CD4-positive, CD25-positive, alpha-beta regulatory T cell (primary cell): ENCODE measurements around the gene ZNF586. TPM values are rescaled to one million over a fixed set of nuclear protein-coding genes. Genes with fewer than 3 reads are reported as not detected.
"Not testable (repeated sequence)": the region's sequence is repeated elsewhere in the genome, so short reads cannot be mapped to it uniquely, and the experiment has no call there.

Experiments used
- ATAC-seq, 2 donors: fragments of 150-1000 bp; cut with Tn5 transposase; one replicate each; pipeline ENCODE4 v1.10.0; 2021; ENCODE audit warnings: low read depth in 2 of 2, moderate number of reproducible peaks in 2 of 2, moderate library complexity in 1 of 2
- DNase-seq, 3 donors: peaks; one replicate each; pipeline versions ENCODE4 v3.0.0 to v3.0.0-alpha.2; 2012 to 2022; ENCODE audit warnings: mixed read lengths in 1 of 3
- H3K27ac ChIP-seq: one replicate; pipeline ENCODE4 v1.7.0; 2013; ENCODE audit warnings: mild to moderate bottlenecking, low read length; ENCODE audit not compliant: insufficient read depth, poor library complexity, severe bottlenecking
- H3K27me3 ChIP-seq: one replicate; pipeline ENCODE4 v1.7.0; 2013; ENCODE audit warnings: low read length; ENCODE audit not compliant: control insufficient read depth, insufficient read depth
- H3K36me3 ChIP-seq: one replicate; pipeline ENCODE4 v1.7.0; 2013; ENCODE audit warnings: mild to moderate bottlenecking, low read length, moderate library complexity; ENCODE audit not compliant: control insufficient read depth, insufficient read depth
- H3K4me1 ChIP-seq: 2 replicates; pipeline ENCODE4 v1.7.0; 2013; ENCODE audit warnings: mild to moderate bottlenecking, low read length; ENCODE audit not compliant: insufficient read depth, control insufficient read depth, poor library complexity, severe bottlenecking
- H3K4me3 ChIP-seq: one replicate; pipeline ENCODE4 v1.7.0; 2013; ENCODE audit warnings: low read depth, mild to moderate bottlenecking, low read length, moderate library complexity
- H3K9me3 ChIP-seq, 2 experiments: 1 replicate in 1 of 2; 2 replicates in 1 of 2; pipeline ENCODE4 v1.7.0; 2013; ENCODE audit warnings: low read length in 2 of 2, mild to moderate bottlenecking in 1 of 2, moderate library complexity in 1 of 2; ENCODE audit not compliant: control insufficient read depth in 2 of 2
- H3K27ac Mint-ChIP-seq, 3 donors: one replicate each; pipeline ENCODE4 v1.8.0; 2020 to 2022; ENCODE audit warnings: mild to moderate bottlenecking in 3 of 3, mixed read lengths in 3 of 3, moderate library complexity in 2 of 3
- H3K27me3 Mint-ChIP-seq: one replicate; pipeline ENCODE4 v1.8.0; 2022; ENCODE audit warnings: mild to moderate bottlenecking, mixed read lengths
- H3K36me3 Mint-ChIP-seq: one replicate; pipeline ENCODE4 v1.8.0; 2020; ENCODE audit warnings: mixed read lengths
- H3K4me1 Mint-ChIP-seq, 4 donors: one replicate each; pipeline ENCODE4 v1.8.0; 2020 to 2022; ENCODE audit warnings: mixed read lengths in 4 of 4, mild to moderate bottlenecking in 1 of 4
- H3K4me3 Mint-ChIP-seq, 4 donors: one replicate each; pipeline ENCODE4 v1.8.0; 2020 to 2022; ENCODE audit warnings: mild to moderate bottlenecking in 4 of 4, mixed read lengths in 4 of 4, moderate library complexity in 3 of 4
- H3K9me3 Mint-ChIP-seq, 7 donors: one replicate each; pipeline ENCODE4 v1.8.0; 2020 to 2022; ENCODE audit warnings: mixed read lengths in 7 of 7, mild to moderate bottlenecking in 3 of 7, moderate library complexity in 2 of 7
- polyA plus RNA-seq, 4 donors: library from polyadenylated mRNA; unstranded; fragments of 300-500 nt; fragmentation: Illumina TruSeq; gene quantifications; one replicate each; pipeline ENCODE4 v1.2.3, GENCODE V29; 2021
- total RNA-seq: library from RNA; stranded (reverse); gene quantifications from one replicate; pipeline ENCODE4 v1.2.3, GENCODE V29; 2022

ZNF586 gene
- total and polyA plus RNA-seq, 5 donors from 2014 or later = 18.7 to 39.4 (median 31.9) TPM

- no peak overlapping the region for H3K27ac ChIP-seq
- peak in 1 of 3 donors; percentile 16 for DNase-seq
- H3K4me1 Mint-ChIP-seq = peaks cover 12 to 56% (median 31%) of the 10 kb centered on the region in 4 donors
- H3K4me3 Mint-ChIP-seq = peak overlapping the region; percentile 10 to 99 (median 66)
- H3K36me3 ChIP-seq = peaks cover 33% of the 10 kb centered on the region
- no peaks in the 10 kb centered on the region for H3K27me3 Mint-ChIP-seq
- H3K9me3 Mint-ChIP-seq = peaks cover 0 to 6% (median 0%) of the 10 kb centered on the region in 7 donors
- ATAC-seq = no peak
- no peaks in the 10 kb centered on the region for H3K9me3 ChIP-seq
- peak overlapping the region in 1 of 3 donors; percentile 16 for H3K27ac Mint-ChIP-seq
- no peak overlapping the region for H3K4me3 ChIP-seq
- peaks cover 28% of the 10 kb centered on the region for H3K36me3 Mint-ChIP-seq
- no peaks in the 10 kb centered on the region for H3K27me3 ChIP-seq
- peaks cover 29% of the 10 kb centered on the region for H3K4me1 ChIP-seq
These were observed 42.8 kb downstream of the ZNF586 start for GRCh38 chr19:57812226-57812625.

- H3K4me3 ChIP-seq, H3K27me3 Mint-ChIP-seq, H3K9me3 ChIP-seq, DNase-seq, H3K27me3 ChIP-seq, H3K9me3 Mint-ChIP-seq, H3K27ac ChIP-seq, ATAC-seq: not testable (repeated sequence)
- H3K4me1 ChIP-seq = peaks cover 29% of the 10 kb centered on the region
- Mint-ChIP-seq H3K27ac (peak overlapping the region; percentile 16 to 97 (median 50)), H3K36me3 (peaks cover 22% of the 10 kb centered on the region), H3K4me1 (peaks cover 12 to 56% (median 29%) of the 10 kb centered on the region in 4 donors), H3K4me3 (peak overlapping the region; percentile 80 to 99 (median 97))
- peaks cover 23% of the 10 kb centered on the region for H3K36me3 ChIP-seq
These were observed 43.7 kb downstream of the ZNF586 start for GRCh38 chr19:57812975-57813820.

DNA sequence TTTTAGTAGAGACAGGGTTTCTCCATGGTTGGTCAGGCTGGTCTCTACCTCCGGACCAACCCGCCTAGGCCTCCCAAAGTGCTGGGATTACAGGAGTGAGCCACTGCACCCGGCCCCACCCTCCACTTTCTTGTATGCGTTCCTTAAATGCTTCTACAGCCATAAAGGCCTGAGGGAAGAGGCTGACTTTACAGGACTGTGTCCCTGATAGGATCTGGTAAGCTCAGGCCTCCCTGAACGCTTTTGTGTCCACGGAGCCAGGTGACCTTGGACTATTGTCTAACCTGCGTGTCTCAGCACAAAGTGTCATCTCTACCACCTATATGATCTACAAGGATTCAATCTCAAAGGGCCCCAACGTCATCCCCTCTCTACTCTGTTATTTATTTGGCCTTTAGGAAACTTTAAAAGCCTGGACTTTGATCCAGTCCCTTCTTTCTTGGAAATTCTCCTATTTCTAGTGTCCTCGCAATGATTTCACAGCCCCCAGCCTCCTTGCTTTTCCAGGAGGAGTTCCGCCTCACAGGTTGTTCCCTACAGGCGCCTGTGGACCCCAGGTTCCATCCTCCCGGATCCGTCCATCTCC, 44.5 kb downstream of the ZNF586 start:
- H3K9me3 Mint-ChIP-seq = peaks cover 0 to 6% (median 0%) of the 10 kb centered on the region in 7 donors
- Histone ChIP-seq H3K27ac (peak overlapping the region; percentile 78), H3K36me3 (peaks cover 18% of the 10 kb centered on the region), H3K27me3 (no peaks in the 10 kb centered on the region), H3K9me3 (no peaks in the 10 kb centered on the region), H3K4me1 (peaks cover 29% of the 10 kb centered on the region), H3K4me3 (peak overlapping the region; percentile 90)
- H3K27ac Mint-ChIP-seq = peak overlapping the region; percentile 93 to 97 (median 95)
- H3K27me3 Mint-ChIP-seq = no peaks in the 10 kb centered on the region
- peak overlapping the region; percentile 96 to 99 (median 98) for H3K4me3 Mint-ChIP-seq
- H3K4me1 Mint-ChIP-seq = peaks cover 12 to 58% (median 32%) of the 10 kb centered on the region in 4 donors
- DNase-seq (no peak), ATAC-seq (no peak)
- H3K36me3 Mint-ChIP-seq = peaks cover 18% of the 10 kb centered on the region

- H3K4me3 ChIP-seq = peak within 1 kb of the TSS; percentile 90
- Mint-ChIP-seq H3K4me1 (peaks cover 17 to 58% (median 33%) of the 10 kb centered on the region in 4 donors), H3K27me3 (no peaks in the 10 kb centered on the region), H3K4me3 (peak within 1 kb of the TSS; percentile 96 to 99 (median 98)), H3K9me3 (peaks cover 0 to 6% (median 0%) of the 10 kb centered on the region in 7 donors), H3K36me3 (peaks cover 16% of the 10 kb centered on the region), H3K27ac (peak within 1 kb of the TSS; percentile 93 to 97 (median 95))
- DNase-seq (peak; percentile 73 to 91 (median 79)), ATAC-seq (peak; percentile 83 to 87)
- no peaks in the 10 kb centered on the region for H3K9me3 ChIP-seq
- peak within 1 kb of the TSS; percentile 78 for H3K27ac ChIP-seq
- peaks cover 11% of the 10 kb centered on the region for H3K36me3 ChIP-seq
- peaks cover 30% of the 10 kb centered on the region for H3K4me1 ChIP-seq
- no peaks in the 10 kb centered on the region for H3K27me3 ChIP-seq
These were observed 45.2 kb downstream of the ZNF586 start, which contains the start of gene ZNF552 for GRCh38 chr19:57814505-57815246. ZNF552 (minus strand) TSS chr19:57814913; CDS start chr19:57814743, 170 bp downstream.

GRCh38 chr19:57815247-57816075, 46.0 kb downstream of the ZNF586 start:
- H3K9me3 ChIP-seq = no peaks in the 10 kb centered on the region
- peaks cover 4% of the 10 kb centered on the region for H3K36me3 ChIP-seq
- peaks cover 38% of the 10 kb centered on the region for H3K4me1 ChIP-seq
- H3K4me3 ChIP-seq = peak overlapping the region; percentile 90
- H3K4me1 Mint-ChIP-seq = peaks cover 22 to 58% (median 40%) of the 10 kb centered on the region in 4 donors
- no peaks in the 10 kb centered on the region for H3K27me3 Mint-ChIP-seq
- H3K27me3 ChIP-seq = no peaks in the 10 kb centered on the region
- peaks cover 0 to 6% (median 0%) of the 10 kb centered on the region in 7 donors for H3K9me3 Mint-ChIP-seq
- ATAC-seq (no peak), DNase-seq (no peak)
- peak overlapping the region; percentile 78 for H3K27ac ChIP-seq
- H3K27ac Mint-ChIP-seq = peak overlapping the region; percentile 76 to 97 (median 95)
- peaks cover 9% of the 10 kb centered on the region for H3K36me3 Mint-ChIP-seq
- peak overlapping the region; percentile 96 to 99 (median 98) for H3K4me3 Mint-ChIP-seq

- peaks cover 42% of the 10 kb centered on the region for H3K4me1 ChIP-seq
- no peak overlapping the region for H3K4me3 ChIP-seq
- no peak overlapping the region for H3K27ac ChIP-seq
- DNase-seq = no peak
- Mint-ChIP-seq H3K27me3 (no peaks in the 10 kb centered on the region), H3K4me3 (peak overlapping the region in 2 of 4 donors; percentile 5 to 99), H3K9me3 (peaks cover 0 to 6% (median 0%) of the 10 kb centered on the region in 7 donors), H3K4me1 (peaks cover 18 to 64% (median 44%) of the 10 kb centered on the region in 4 donors), H3K27ac (peak overlapping the region in 1 of 3 donors; percentile 82), H3K36me3 (peaks cover 9% of the 10 kb centered on the region)
- ATAC-seq = no peak
- no peaks in the 10 kb centered on the region for H3K9me3 ChIP-seq
- H3K36me3 ChIP-seq = no peaks in the 10 kb centered on the region
- H3K27me3 ChIP-seq = no peaks in the 10 kb centered on the region
These were observed 47.2 kb downstream of the ZNF586 start for GRCh38 chr19:57816652-57817051.
